T-cell (primary cell): ENCODE results near the gene SVOP. TPM values are rescaled to one million over a fixed set of nuclear protein-coding genes. Genes with fewer than 3 reads are reported as not detected.
A peak's percentile ranks its signal among the peaks of the same experiment; 100 is the strongest.
"Not testable (repeated sequence)": the region's sequence is repeated elsewhere in the genome, so short reads cannot be mapped to it uniquely, and the experiment has no call there.

ENCODE experiments used
- ATAC-seq, 4 experiments: fragments of 200-7000 bp in 3 of 4; fragments of 150-1000 bp in 1 of 4; cut with Tn5 transposase; replicated peaks in 1 of 4; 1 replicate in 3 of 4; 2 replicates in 1 of 4; pipeline ENCODE4 v1.10.0; 2021; ENCODE audit warnings: moderate library complexity in 3 of 4, mild to moderate bottlenecking in 2 of 4, moderate number of reproducible peaks in 1 of 4
- CTCF ChIA-PET, 2 donors: fragments of 300-600 bp; sonication (Branson Sonifier 250); formaldehyde crosslinking; loops; one replicate each; lab custom pipeline; 2022; ENCODE audit warnings: antibody characterized with exemption in 2 of 2; lab: Charles Lee
- POLR2A ChIA-PET, 2 donors: fragments of 300-600 bp; sonication (Branson Sonifier 250); formaldehyde crosslinking; loops; one replicate each; lab custom pipeline; 2022; ENCODE audit warnings: antibody characterized with exemption in 2 of 2; lab: Charles Lee
- DNase-seq, 35 experiments: peaks; one replicate each; pipeline versions ENCODE4 v3.0.0 to v3.0.0-alpha.2; 2013 to 2023
- H3K27ac ChIP-seq: one replicate; pipeline ENCODE4 v1.5.1; 2013; ENCODE audit warnings: low read length
- H3K27me3 ChIP-seq, 2 experiments: replicated peaks in 1 of 2; 1 replicate in 1 of 2; 2 replicates in 1 of 2; pipeline versions ENCODE4 v1.6.1 to v1.7.0; 2013; ENCODE audit warnings: low read length in 1 of 2, mixed read lengths in 1 of 2; ENCODE audit not compliant: control insufficient read depth in 2 of 2, insufficient read depth in 2 of 2; ENCODE audit errors: extremely low read depth in 1 of 2
- H3K36me3 ChIP-seq, 2 donors: 1 replicate in 1 of 2; 2 replicates in 1 of 2; pipeline versions ENCODE4 v1.6.1 to v1.7.0; 2013; ENCODE audit warnings: low read length in 1 of 2; ENCODE audit not compliant: control insufficient read depth in 2 of 2, insufficient read depth in 1 of 2; ENCODE audit errors: extremely low read depth in 1 of 2
- H3K4me1 ChIP-seq, 2 experiments: 1 replicate in 1 of 2; 2 replicates in 1 of 2; pipeline versions ENCODE4 v1.6.1 to v1.7.0; 2013; ENCODE audit warnings: low read length in 2 of 2, mixed read lengths in 1 of 2; ENCODE audit not compliant: insufficient read depth in 2 of 2, control insufficient read depth in 1 of 2; ENCODE audit errors: extremely low read depth in 1 of 2
- H3K4me3 ChIP-seq, 2 donors: 1 replicate in 1 of 2; 2 replicates in 1 of 2; pipeline versions ENCODE4 v1.5.1 to v1.7.0; 2013; ENCODE audit warnings: mild to moderate bottlenecking in 2 of 2, low read length in 1 of 2, moderate library complexity in 1 of 2; ENCODE audit not compliant: control insufficient read depth in 1 of 2; ENCODE audit errors: extremely low read depth in 1 of 2
- H3K9me3 ChIP-seq: 2 replicates; pipeline ENCODE4 v1.7.0; 2013
- H3K27ac Mint-ChIP-seq, 2 donors: one replicate each; pipeline ENCODE4 v1.8.0; 2020 to 2021; ENCODE audit warnings: mild to moderate bottlenecking in 2 of 2, mixed read lengths in 2 of 2
- H3K27me3 Mint-ChIP-seq, 2 donors: one replicate each; pipeline ENCODE4 v1.8.0; 2021 to 2022; ENCODE audit warnings: mixed read lengths in 2 of 2
- H3K36me3 Mint-ChIP-seq: one replicate; pipeline ENCODE4 v1.8.0; 2021; ENCODE audit warnings: mixed read lengths
- H3K4me1 Mint-ChIP-seq, 3 donors: one replicate each; pipeline ENCODE4 v1.8.0; 2020 to 2022; ENCODE audit warnings: mixed read lengths in 3 of 3, mild to moderate bottlenecking in 1 of 3
- H3K4me3 Mint-ChIP-seq, 3 donors: one replicate each; pipeline ENCODE4 v1.8.0; 2020 to 2022; ENCODE audit warnings: mild to moderate bottlenecking in 3 of 3, mixed read lengths in 3 of 3, moderate library complexity in 3 of 3
- H3K9me3 Mint-ChIP-seq, 3 donors: one replicate each; pipeline ENCODE4 v1.8.0; 2020 to 2022; ENCODE audit warnings: mixed read lengths in 3 of 3
- WGBS: methylation state at CpG from one replicate; pipeline ENCODE4 v1.1.5; 2013; ENCODE audit warnings: missing lambda C conversion rate; ENCODE audit not compliant: insufficient coverage; 5-methylcytosine and 5-hydroxymethylcytosine counted together
- total RNA-seq, 35 experiments: library from RNA in 6 of 35; stranded (reverse) in 6 of 35; fragments of 120-200 nt in 1 of 35; gene quantifications; one replicate each; pipeline versions ENCODE4 v1.2.1 to v1.2.4 and lab custom pipeline; 2013 to 2026

The SVOP gene
- total RNA-seq, 5 donors from 2014 or later (not counting 1 experiment from before 2014, with no cell fraction given): not detected

GRCh38 chr12:108861878-108862587, 158.8 kb downstream of the SVOP start:
- Mint-ChIP-seq H3K9me3 (no peaks in the 10 kb centered on the region), H3K27me3 (no peaks in the 10 kb centered on the region), H3K36me3 (no peaks in the 10 kb centered on the region), H3K27ac (no peak overlapping the region), H3K4me3 (no peak overlapping the region), H3K4me1 (peaks cover 15 to 31% (median 18%) of the 10 kb centered on the region in 3 donors)
- H3K4me3 ChIP-seq: no peak overlapping the region
- H3K27ac ChIP-seq: no peak overlapping the region
- POLR2A ChIA-PET: interaction anchor here in 1 of 2 donors (0.5 to 0.7 kb wide), 2 partner anchors 65 to 116 kb away, joined by 3 to 12 read pairs; no protein-coding TSS in a partner anchor
- H3K4me1 ChIP-seq: peaks cover 5 to 12% of the 10 kb centered on the region in 2 experiments
- H3K27me3 ChIP-seq: peaks cover 0 to 11% of the 10 kb centered on the region in 2 experiments
- no peaks in the 10 kb centered on the region for H3K36me3 ChIP-seq
- no peak for ATAC-seq
- no peaks in the 10 kb centered on the region for H3K9me3 ChIP-seq
- peak in 1 of 35 experiments; percentile 19 for DNase-seq
- CTCF ChIA-PET: no interaction called here
- 88% methylated on average over 2 of the region's 6 CpGs for WGBS

GRCh38 chr12:108860443-108860842, 160.4 kb downstream of the SVOP start:
- Mint-ChIP-seq H3K27me3 (no peaks in the 10 kb centered on the region), H3K36me3 (no peaks in the 10 kb centered on the region), H3K4me1 (peaks cover 30 to 47% (median 31%) of the 10 kb centered on the region in 3 donors), H3K27ac (no peak overlapping the region), H3K4me3 (no peak overlapping the region), H3K9me3 (no peaks in the 10 kb centered on the region)
- no peaks in the 10 kb centered on the region for H3K9me3 ChIP-seq
- H3K4me1 ChIP-seq: peaks cover 15 to 28% of the 10 kb centered on the region in 2 experiments
- ATAC-seq: no peak
- no peak for DNase-seq
- H3K27ac ChIP-seq: no peak overlapping the region
- no peaks in the 10 kb centered on the region for H3K36me3 ChIP-seq
- H3K4me3 ChIP-seq: no peak overlapping the region
- peaks cover 0 to 11% of the 10 kb centered on the region in 2 experiments for H3K27me3 ChIP-seq
- CTCF ChIA-PET: no interaction called here
- POLR2A ChIA-PET: no interaction called here
- WGBS: 79% methylated on average over 6 of the region's 6 CpGs

GRCh38 chr12:108859923-108860291, 161.0 kb downstream of the SVOP start:
- H3K27me3 ChIP-seq: peaks cover 0 to 11% of the 10 kb centered on the region in 2 experiments
- H3K4me3 Mint-ChIP-seq: no peak overlapping the region
- H3K4me3 ChIP-seq: no peak overlapping the region
- H3K4me1 Mint-ChIP-seq: peaks cover 31 to 52% (median 34%) of the 10 kb centered on the region in 3 donors
- no peak for ATAC-seq
- H3K36me3 ChIP-seq: no peaks in the 10 kb centered on the region
- ChIA-PET CTCF (interaction anchor here in 1 of 2 donors (0.7 kb wide), 1 partner anchor 24 kb away, joined by 4 read pairs; no protein-coding TSS in a partner anchor), POLR2A (no interaction called here)
- H3K27ac ChIP-seq: no peak overlapping the region
- H3K9me3 ChIP-seq: no peaks in the 10 kb centered on the region
- DNase-seq: no peak
- no peak overlapping the region for H3K27ac Mint-ChIP-seq
- no peaks in the 10 kb centered on the region for H3K36me3 Mint-ChIP-seq
- H3K9me3 Mint-ChIP-seq: no peaks in the 10 kb centered on the region
- no CpG with 5 or more reads among the region's 1 CpG for WGBS
- no peaks in the 10 kb centered on the region for H3K27me3 Mint-ChIP-seq
- peaks cover 15 to 28% of the 10 kb centered on the region in 2 experiments for H3K4me1 ChIP-seq

- WGBS: 48% methylated on average over 2 of the region's 6 CpGs
- CTCF ChIA-PET: interaction anchor here in 1 of 2 donors (0.7 kb wide), 1 partner anchor 25 kb away, joined by 4 read pairs; no protein-coding TSS in a partner anchor
- H3K27ac ChIP-seq: not testable (repeated sequence)
These were observed 161.5 kb downstream of the SVOP start for GRCh38 chr12:108859141-108859922.

GRCh38 chr12:108858311-108859074, 162.4 kb downstream of the SVOP start:
- ChIA-PET POLR2A (interaction anchor here in 1 of 2 donors (0.6 kb wide), 1 partner anchor 97 kb away, joined by 3 read pairs; no protein-coding TSS in a partner anchor), CTCF (interaction anchor here in 1 of 2 donors (0.7 kb wide), 1 partner anchor 296 kb away, joined by 3 read pairs; the partner anchor contains the start of gene ISCU)
- Mint-ChIP-seq H3K36me3 (peaks cover 5% of the 10 kb centered on the region), H3K4me1 (peaks cover 40 to 59% (median 40%) of the 10 kb centered on the region in 3 donors), H3K27me3 (no peaks in the 10 kb centered on the region), H3K9me3 (no peaks in the 10 kb centered on the region), H3K27ac (peak overlapping the region; percentile 76 to 80), H3K4me3 (peak overlapping the region; percentile 85 to 92 (median 86))
- peak overlapping the region; percentile 41 for H3K27ac ChIP-seq
- ATAC-seq (no peak), DNase-seq (peak in 1 of 35 experiments; percentile 17)
- peaks cover 15 to 28% of the 10 kb centered on the region in 2 experiments for H3K4me1 ChIP-seq
- peak overlapping the region; percentile 53 to 60 for H3K4me3 ChIP-seq
- WGBS: 21% methylated on average over 12 of the region's 18 CpGs
- no peaks in the 10 kb centered on the region for H3K36me3 ChIP-seq
- peaks cover 0 to 7% of the 10 kb centered on the region in 2 experiments for H3K27me3 ChIP-seq
- no peaks in the 10 kb centered on the region for H3K9me3 ChIP-seq

More at GRCh38 chr12:108859141-108859922, 161.5 kb downstream of the SVOP start:
- H3K9me3 Mint-ChIP-seq, H3K27me3 Mint-ChIP-seq, DNase-seq, H3K27ac Mint-ChIP-seq, H3K36me3 Mint-ChIP-seq, H3K36me3 ChIP-seq, ATAC-seq, POLR2A ChIA-PET, H3K4me3 ChIP-seq, H3K9me3 ChIP-seq: not testable (repeated sequence)
- H3K4me1 ChIP-seq: peaks cover 15 to 28% of the 10 kb centered on the region in 2 experiments
- H3K4me1 Mint-ChIP-seq: peaks cover 34 to 54% (median 39%) of the 10 kb centered on the region in 3 donors
- peak overlapping the region; percentile 85 to 92 (median 86) for H3K4me3 Mint-ChIP-seq
- H3K27me3 ChIP-seq: peaks cover 0 to 11% of the 10 kb centered on the region in 2 experiments
